Smooth muscle cell (in vitro differentiated cells): Measurements from ENCODE around the gene TBC1D16. TPM values are rescaled to one million over a fixed set of nuclear protein-coding genes. Genes with fewer than 3 reads are reported as not detected.

Source experiments
- DNase-seq: peaks from one replicate; lab custom pipeline; 2025; ENCODE audit not compliant: unreplicated experiment; lab: John Stamatoyannopoulos, UW
- H2AFZ ChIP-seq: fragments of 200-600 bp; sonication (generic); 2 replicates; pipeline ENCODE4 v1.6.0; 2016; ENCODE audit warnings: antibody characterized with exemption, low read depth, mild to moderate bottlenecking
- H3F3A ChIP-seq: fragments of 200-600 bp; sonication (generic); 2 replicates; pipeline ENCODE4 v1.6.0; 2017; ENCODE audit warnings: antibody characterized with exemption, low read depth
- H3K27ac ChIP-seq: fragments of 200-600 bp; sonication (generic); 2 replicates; pipeline ENCODE4 v1.5.1; 2016; ENCODE audit warnings: low read depth, mild to moderate bottlenecking
- H3K27me3 ChIP-seq: fragments of 200-600 bp; sonication (generic); 2 replicates; pipeline ENCODE4 v1.6.1; 2016; ENCODE audit warnings: low read depth, mild to moderate bottlenecking
- H3K36me3 ChIP-seq: fragments of 200-600 bp; sonication (generic); 2 replicates; pipeline ENCODE4 v1.5.1; 2016; ENCODE audit warnings: low read depth
- H3K4me1 ChIP-seq: fragments of 200-600 bp; sonication (generic); 2 replicates; pipeline ENCODE4 v1.5.1; 2016; ENCODE audit warnings: low read depth
- H3K4me2 ChIP-seq: fragments of 200-600 bp; sonication (generic); 2 replicates; pipeline ENCODE4 v1.6.0; 2016; ENCODE audit warnings: mild to moderate bottlenecking
- H3K4me3 ChIP-seq: fragments of 200-600 bp; sonication (generic); 2 replicates; pipeline ENCODE4 v1.5.1; 2016; ENCODE audit warnings: mild to moderate bottlenecking
- H3K79me2 ChIP-seq: fragments of 200-600 bp; sonication (generic); 2 replicates; pipeline ENCODE4 v1.6.0; 2016; ENCODE audit warnings: low read depth, mild to moderate bottlenecking
- H3K9ac ChIP-seq: fragments of 200-600 bp; sonication (generic); 2 replicates; pipeline ENCODE4 v1.6.0; 2016; ENCODE audit warnings: low read depth
- H3K9me3 ChIP-seq: fragments of 200-600 bp; sonication (generic); replicated peaks from 2 replicates; pipeline ENCODE4 v1.5.1; 2016; ENCODE audit warnings: low read depth
- H4K20me1 ChIP-seq: fragments of 200-600 bp; sonication (generic); 2 replicates; pipeline ENCODE4 v1.6.0; 2016; ENCODE audit warnings: low read depth
- CTCF ChIP-seq: fragments of 200-600 bp; sonication (generic); IDR thresholded peaks from 2 replicates; pipeline ENCODE4 v1.5.1; 2017; ENCODE audit warnings: borderline replicate concordance, mild to moderate bottlenecking, antibody characterized with exemption; ENCODE audit not compliant: insufficient read depth, poor library complexity, severe bottlenecking
- WGBS: methylation state at CpG from one replicate; pipeline ENCODE4 v1.1.7; 2016; ENCODE audit warnings: low lambda C conversion rate; 5-methylcytosine and 5-hydroxymethylcytosine counted together
- polyA plus RNA-seq: library from polyadenylated mRNA; unstranded; fragments of >200 nt; fragmentation: Nextera tagmentation; extraction: Ambion mirVana; gene quantifications from 2 replicates; pipeline ENCODE4 v1.2.1, GENCODE V29; 2016
- total RNA-seq: library from RNA; depleted of rRNA; stranded (reverse); fragments of >200 nt; gene quantifications from 2 replicates; pipeline ENCODE4 v1.2.3, GENCODE V29; 2014

The TBC1D16 gene
- total and polyA plus RNA-seq, 2 experiments from 2014 or later = 17.4 to 24.6 TPM

GRCh38 chr17:80011989-80012555, 23.6 kb downstream of the TBC1D16 start:
- H3K27ac ChIP-seq = no peak overlapping the region
- no peaks in the 10 kb centered on the region for H3K36me3 ChIP-seq
- no peak for TF ChIP-seq CTCF
- no peak for DNase-seq
- peaks cover 61% of the 10 kb centered on the region for H4K20me1 ChIP-seq
- H3K9ac ChIP-seq = no peak overlapping the region
- WGBS = 88% methylated on average over 10 of the region's 10 CpGs
- H3K4me2 ChIP-seq = no peak overlapping the region
- H3K27me3 ChIP-seq = no peaks in the 10 kb centered on the region
- no peaks in the 10 kb centered on the region for H3K4me1 ChIP-seq
- H3K79me2 ChIP-seq = peaks cover 17% of the 10 kb centered on the region
- no peak overlapping the region for H2AFZ ChIP-seq
- H3K4me3 ChIP-seq = no peak overlapping the region
- no peaks in the 10 kb centered on the region for H3F3A ChIP-seq
- H3K9me3 ChIP-seq = no peaks in the 10 kb centered on the region

GRCh38 chr17:80010283-80010858, 25.3 kb downstream of the TBC1D16 start:
- DNase-seq = no peak
- Histone ChIP-seq H3K36me3 (no peaks in the 10 kb centered on the region), H3K27me3 (no peaks in the 10 kb centered on the region), H4K20me1 (peaks cover 63% of the 10 kb centered on the region), H3K27ac (no peak overlapping the region), H3K4me2 (no peak overlapping the region), H3K9ac (no peak overlapping the region), H3K79me2 (peaks cover 7% of the 10 kb centered on the region), H2AFZ (no peak overlapping the region), H3K4me3 (no peak overlapping the region), H3F3A (no peaks in the 10 kb centered on the region), H3K9me3 (no peaks in the 10 kb centered on the region), H3K4me1 (no peaks in the 10 kb centered on the region)
- WGBS = 97% methylated on average over 31 of the region's 33 CpGs
- no peak for TF ChIP-seq CTCF

- no peaks in the 10 kb centered on the region for H3F3A ChIP-seq
- peaks cover 62% of the 10 kb centered on the region for H4K20me1 ChIP-seq
- WGBS = 97% methylated on average over 32 of the region's 34 CpGs
- H3K9me3 ChIP-seq = no peaks in the 10 kb centered on the region
- H3K27ac ChIP-seq = no peak overlapping the region
- no peak overlapping the region for H3K9ac ChIP-seq
- no peak for TF ChIP-seq CTCF
- H3K4me1 ChIP-seq = no peaks in the 10 kb centered on the region
- H3K27me3 ChIP-seq = no peaks in the 10 kb centered on the region
- H3K36me3 ChIP-seq = no peaks in the 10 kb centered on the region
- no peak overlapping the region for H2AFZ ChIP-seq
- H3K79me2 ChIP-seq = peaks cover 5% of the 10 kb centered on the region
- H3K4me3 ChIP-seq = no peak overlapping the region
- DNase-seq = no peak
- no peak overlapping the region for H3K4me2 ChIP-seq
Measured at GRCh38 chr17:80009391-80010282, 26.0 kb downstream of the TBC1D16 start.
